ENCODE data around the gene CEP57. TPM values are rescaled to one million over a fixed set of nuclear protein-coding genes. Genes with fewer than 3 reads are reported as not detected.

Gene CEP57
- total and polyA plus RNA-seq, 2 experiments from 2014 or later: 36.8 to 48.8 TPM

DNA sequence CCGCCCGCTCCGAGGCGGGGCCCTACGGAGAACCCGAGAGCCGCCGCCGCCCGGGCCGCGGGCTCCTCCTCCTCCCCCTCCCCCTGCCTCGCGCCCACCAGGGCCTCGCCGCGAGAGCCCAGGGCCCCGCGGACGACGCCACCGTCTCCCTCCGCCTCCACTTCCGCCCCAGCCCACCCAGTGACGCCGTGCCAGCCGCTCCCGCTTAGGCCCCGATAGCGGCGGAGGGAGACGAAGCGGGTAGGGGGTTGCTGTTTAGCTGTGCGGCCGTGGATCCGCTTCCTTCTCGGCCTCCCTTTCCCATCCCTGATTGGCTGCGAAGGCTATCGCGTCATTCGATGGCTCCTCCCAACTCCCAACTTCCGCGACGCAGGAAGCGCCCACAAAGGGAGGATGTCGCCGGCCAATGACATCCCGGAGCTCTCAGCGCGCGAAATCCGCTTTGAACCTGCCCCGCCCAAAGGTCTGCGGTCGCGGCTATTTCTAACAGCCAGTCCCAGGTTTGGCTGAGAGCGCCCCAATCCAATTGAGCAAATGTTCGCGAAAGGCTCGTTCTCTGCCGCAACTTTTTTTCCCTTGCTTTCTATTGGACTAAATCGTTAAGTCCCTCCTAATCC is 684 bp upstream of the CEP57 start, which contains the start of gene FAM76B:
FAM76B (minus strand) TSS at position 277 of the 617 bp plus-strand sequence. CDS start 304 bp downstream, outside the sequence.
- Histone ChIP-seq H2AFZ (peak within 1 kb of the TSS; percentile 81), H3K36me3 (replicated peaks; ENCODE audit: insufficient read depth, low read depth) (no peaks in the 10 kb centered on the region), H3K4me3 (peak within 1 kb of the TSS; percentile 84), H3K4me2 (peak within 1 kb of the TSS; percentile 94), H3K9me2 (replicated peaks; ENCODE audit: insufficient read depth) (no peaks in the 10 kb centered on the region), H3K9me3 (ENCODE audit: low read depth) (no peaks in the 10 kb centered on the region), H3K27me3 (no peaks in the 10 kb centered on the region), H3K27ac (peak within 1 kb of the TSS; percentile 98), H3K4me1 (ENCODE audit: insufficient read depth) (peaks cover 7% of the 10 kb centered on the region), H3K79me2 (peaks cover 63% of the 10 kb centered on the region), H4K20me1 (ENCODE audit: insufficient read depth, poor library complexity, severe bottlenecking) (no peaks in the 10 kb centered on the region)
- peak; percentile 99 for DNase-seq (ENCODE audit: low spot score)
- WGBS (ENCODE audit: low lambda C conversion rate, missing lambda C conversion rate): under 1% methylated on average over 38 of the region's 62 CpGs
- TF ChIP-seq EZH2phosphoT487 (IDR thresholded peaks at IDR 0.05; ENCODE audit: low read depth, severe bottlenecking, unreplicated experiment): no peak
- no peak for TF ChIP-seq EZH2 (IDR thresholded peaks at IDR 0.05; ENCODE audit: borderline replicate concordance)

DNA sequence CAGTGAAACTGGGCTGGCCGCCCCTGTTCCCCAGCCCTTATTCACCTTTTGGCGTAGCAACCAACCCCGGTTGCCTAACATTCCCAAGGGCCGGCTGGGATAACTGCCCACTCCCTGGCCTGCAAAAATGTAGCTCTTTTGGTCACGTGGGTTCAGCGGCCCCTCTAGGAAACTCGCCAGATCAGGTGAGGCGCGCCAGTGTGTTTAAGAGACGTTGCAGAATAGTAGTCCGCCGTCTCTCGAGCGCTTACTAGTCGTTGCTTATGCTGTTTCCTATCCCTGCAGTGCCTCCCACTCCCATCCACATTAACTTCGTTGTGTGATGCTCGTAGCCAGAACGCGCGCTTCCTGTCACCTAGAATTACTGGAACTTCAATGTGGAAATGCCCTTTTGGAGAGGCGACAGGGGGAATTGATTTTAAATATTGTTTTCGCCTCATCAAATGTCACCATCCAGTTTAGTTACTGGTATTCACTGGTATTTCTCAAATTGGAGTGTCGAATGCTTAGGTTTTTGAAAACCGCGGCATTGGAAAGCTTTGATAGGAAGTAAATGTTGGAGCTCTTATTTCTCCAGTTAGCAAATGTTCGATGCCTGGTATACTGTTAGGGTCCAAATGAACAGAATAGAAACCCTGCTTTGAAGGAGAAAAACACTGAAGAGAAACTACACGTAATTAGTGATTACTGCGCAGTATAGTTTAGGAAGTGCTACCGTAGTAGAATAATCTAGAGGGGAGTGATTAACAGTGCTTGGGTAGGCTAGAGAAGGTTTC is 823 bp downstream of the CEP57 start:
- peak; percentile 91 for DNase-seq (ENCODE audit: low spot score)
- Histone ChIP-seq H3K27ac (peak overlapping the region; percentile 98), H3K4me3 (peak overlapping the region; percentile 54), H3K9me3 (ENCODE audit: low read depth) (no peaks in the 10 kb centered on the region), H3K4me1 (ENCODE audit: insufficient read depth) (peaks cover 15% of the 10 kb centered on the region), H2AFZ (peak overlapping the region; percentile 76), H3K4me2 (peak overlapping the region; percentile 94), H3K79me2 (peaks cover 73% of the 10 kb centered on the region), H3K27me3 (no peaks in the 10 kb centered on the region), H3K9me2 (replicated peaks; ENCODE audit: insufficient read depth) (no peaks in the 10 kb centered on the region), H3K36me3 (replicated peaks; ENCODE audit: insufficient read depth, low read depth) (no peaks in the 10 kb centered on the region), H4K20me1 (ENCODE audit: insufficient read depth, poor library complexity, severe bottlenecking) (no peaks in the 10 kb centered on the region)
- TF ChIP-seq, protein P1, sequence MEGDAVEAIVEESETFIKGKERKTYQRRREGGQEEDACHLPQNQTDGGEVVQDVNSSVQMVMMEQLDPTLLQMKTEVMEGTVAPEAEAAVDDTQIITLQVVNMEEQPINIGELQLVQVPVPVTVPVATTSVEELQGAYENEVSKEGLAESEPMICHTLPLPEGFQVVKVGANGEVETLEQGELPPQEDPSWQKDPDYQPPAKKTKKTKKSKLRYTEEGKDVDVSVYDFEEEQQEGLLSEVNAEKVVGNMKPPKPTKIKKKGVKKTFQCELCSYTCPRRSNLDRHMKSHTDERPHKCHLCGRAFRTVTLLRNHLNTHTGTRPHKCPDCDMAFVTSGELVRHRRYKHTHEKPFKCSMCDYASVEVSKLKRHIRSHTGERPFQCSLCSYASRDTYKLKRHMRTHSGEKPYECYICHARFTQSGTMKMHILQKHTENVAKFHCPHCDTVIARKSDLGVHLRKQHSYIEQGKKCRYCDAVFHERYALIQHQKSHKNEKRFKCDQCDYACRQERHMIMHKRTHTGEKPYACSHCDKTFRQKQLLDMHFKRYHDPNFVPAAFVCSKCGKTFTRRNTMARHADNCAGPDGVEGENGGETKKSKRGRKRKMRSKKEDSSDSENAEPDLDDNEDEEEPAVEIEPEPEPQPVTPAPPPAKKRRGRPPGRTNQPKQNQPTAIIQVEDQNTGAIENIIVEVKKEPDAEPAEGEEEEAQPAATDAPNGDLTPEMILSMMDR (IDR thresholded peaks at IDR 0.05; ENCODE audit: poor library complexity): no peak
- no peak for TF ChIP-seq EZH2 (IDR thresholded peaks at IDR 0.05; ENCODE audit: borderline replicate concordance)
- no peak for TF ChIP-seq EZH2phosphoT487 (IDR thresholded peaks at IDR 0.05; ENCODE audit: low read depth, severe bottlenecking, unreplicated experiment)
- 6% methylated on average over 29 of the region's 29 CpGs for WGBS (ENCODE audit: low lambda C conversion rate, missing lambda C conversion rate)

DNA sequence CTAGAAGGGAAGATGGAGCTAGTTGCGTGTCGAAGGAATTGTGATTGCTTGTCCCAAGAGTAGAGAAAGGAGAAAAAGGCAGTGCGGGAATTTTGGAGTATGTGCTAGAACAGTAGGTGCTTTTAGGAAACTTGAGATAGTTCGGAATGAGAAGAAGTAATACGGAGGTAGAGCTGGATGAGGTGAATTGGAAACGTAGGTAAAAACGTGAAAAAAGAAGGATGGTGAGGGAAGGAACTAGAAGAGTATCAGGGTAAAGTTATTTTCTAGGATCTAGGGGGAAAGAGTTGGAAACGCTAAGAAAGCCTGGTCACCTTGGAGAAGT is 1.4 kb downstream of the CEP57 start:
- H3K4me3 ChIP-seq: peak overlapping the region; percentile 54
- TF ChIP-seq EZH2phosphoT487 (IDR thresholded peaks at IDR 0.05; ENCODE audit: low read depth, severe bottlenecking, unreplicated experiment): no peak
- TF ChIP-seq EZH2 (IDR thresholded peaks at IDR 0.05; ENCODE audit: borderline replicate concordance): no peak
- TF ChIP-seq, protein P1 (IDR thresholded peaks at IDR 0.05; ENCODE audit: poor library complexity): no peak
- peaks cover 20% of the 10 kb centered on the region for H3K4me1 ChIP-seq (ENCODE audit: insufficient read depth)
- H4K20me1 ChIP-seq (ENCODE audit: insufficient read depth, poor library complexity, severe bottlenecking): no peaks in the 10 kb centered on the region
- no peaks in the 10 kb centered on the region for H3K9me2 ChIP-seq (replicated peaks; ENCODE audit: insufficient read depth)
- DNase-seq (ENCODE audit: low spot score): no peak
- 38% methylated on average over 8 of the region's 8 CpGs for WGBS (ENCODE audit: low lambda C conversion rate, missing lambda C conversion rate)
- H3K9me3 ChIP-seq (ENCODE audit: low read depth): no peaks in the 10 kb centered on the region
- H3K36me3 ChIP-seq (replicated peaks; ENCODE audit: insufficient read depth, low read depth): no peaks in the 10 kb centered on the region
- peaks cover 74% of the 10 kb centered on the region for H3K79me2 ChIP-seq
- peak overlapping the region; percentile 94 for H3K4me2 ChIP-seq
- peak overlapping the region; percentile 76 for H2AFZ ChIP-seq
- H3K27ac ChIP-seq: peak overlapping the region; percentile 98
- H3K27me3 ChIP-seq: no peaks in the 10 kb centered on the region

DNA sequence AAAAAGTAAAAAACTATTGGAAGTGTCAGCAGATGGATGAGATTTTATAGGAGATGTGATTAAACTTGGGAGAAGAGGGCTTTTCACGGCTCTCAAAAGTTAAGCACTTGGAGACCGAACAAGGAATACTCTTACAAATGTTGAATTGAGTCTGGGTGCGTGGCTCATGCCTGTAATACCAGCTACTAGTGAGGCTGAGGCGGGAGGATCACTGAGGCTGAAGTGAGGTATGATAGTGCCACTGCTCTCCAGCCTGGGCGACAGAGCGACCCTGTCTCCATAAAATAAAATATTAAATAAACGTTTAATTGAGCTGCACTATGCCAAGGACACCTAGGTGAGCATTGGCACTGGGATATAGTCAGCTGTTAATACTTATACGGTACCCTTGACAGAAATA is 1.9 kb downstream of the CEP57 start:
- peak overlapping the region; percentile 94 for H3K4me2 ChIP-seq
- no peaks in the 10 kb centered on the region for H3K27me3 ChIP-seq
- H3K9me2 ChIP-seq (replicated peaks; ENCODE audit: insufficient read depth): no peaks in the 10 kb centered on the region
- TF ChIP-seq, protein P1 (IDR thresholded peaks at IDR 0.05; ENCODE audit: poor library complexity): no peak
- TF ChIP-seq EZH2 (IDR thresholded peaks at IDR 0.05; ENCODE audit: borderline replicate concordance) (no peak), EZH2phosphoT487 (IDR thresholded peaks at IDR 0.05; ENCODE audit: low read depth, severe bottlenecking, unreplicated experiment) (no peak)
- H3K4me3 ChIP-seq: peak overlapping the region; percentile 54
- DNase-seq (ENCODE audit: low spot score): no peak
- H3K4me1 ChIP-seq (ENCODE audit: insufficient read depth): peaks cover 24% of the 10 kb centered on the region
- H2AFZ ChIP-seq: no peak overlapping the region
- H4K20me1 ChIP-seq (ENCODE audit: insufficient read depth, poor library complexity, severe bottlenecking): no peaks in the 10 kb centered on the region
- no peaks in the 10 kb centered on the region for H3K9me3 ChIP-seq (ENCODE audit: low read depth)
- peaks cover 76% of the 10 kb centered on the region for H3K79me2 ChIP-seq
- no peaks in the 10 kb centered on the region for H3K36me3 ChIP-seq (replicated peaks; ENCODE audit: insufficient read depth, low read depth)
- peak overlapping the region; percentile 98 for H3K27ac ChIP-seq
- WGBS (ENCODE audit: low lambda C conversion rate, missing lambda C conversion rate): 85% methylated on average over 8 of the region's 8 CpGs

Measured in hepatocyte (in vitro differentiated cells).